Left renal pelvis (tissue), 4 donors: ENCODE results near the gene PDE2A. TPM values are rescaled to one million over a fixed set of nuclear protein-coding genes. Genes with fewer than 3 reads are reported as not detected.
A peak's percentile ranks its signal among the peaks of the same experiment; 100 is the strongest.

ENCODE experiments used
- DNase-seq, 4 donors: peaks; one replicate each; pipeline ENCODE4 v3.0.0-alpha.2; 2013; ENCODE audit warnings: low read depth in 4 of 4, low spot score in 3 of 4
- polyA plus RNA-seq, 4 donors: library from polyadenylated mRNA; unstranded; fragments of 120-200 nt; gene quantifications; one replicate each; pipeline ENCODE4 v1.2.1, GENCODE V29; 2013; ENCODE audit not compliant: insufficient read length in 4 of 4

Gene PDE2A
- polyA plus RNA-seq, 4 donors, result 10.4 to 16.3 (median 13.4) TPM

DNA sequence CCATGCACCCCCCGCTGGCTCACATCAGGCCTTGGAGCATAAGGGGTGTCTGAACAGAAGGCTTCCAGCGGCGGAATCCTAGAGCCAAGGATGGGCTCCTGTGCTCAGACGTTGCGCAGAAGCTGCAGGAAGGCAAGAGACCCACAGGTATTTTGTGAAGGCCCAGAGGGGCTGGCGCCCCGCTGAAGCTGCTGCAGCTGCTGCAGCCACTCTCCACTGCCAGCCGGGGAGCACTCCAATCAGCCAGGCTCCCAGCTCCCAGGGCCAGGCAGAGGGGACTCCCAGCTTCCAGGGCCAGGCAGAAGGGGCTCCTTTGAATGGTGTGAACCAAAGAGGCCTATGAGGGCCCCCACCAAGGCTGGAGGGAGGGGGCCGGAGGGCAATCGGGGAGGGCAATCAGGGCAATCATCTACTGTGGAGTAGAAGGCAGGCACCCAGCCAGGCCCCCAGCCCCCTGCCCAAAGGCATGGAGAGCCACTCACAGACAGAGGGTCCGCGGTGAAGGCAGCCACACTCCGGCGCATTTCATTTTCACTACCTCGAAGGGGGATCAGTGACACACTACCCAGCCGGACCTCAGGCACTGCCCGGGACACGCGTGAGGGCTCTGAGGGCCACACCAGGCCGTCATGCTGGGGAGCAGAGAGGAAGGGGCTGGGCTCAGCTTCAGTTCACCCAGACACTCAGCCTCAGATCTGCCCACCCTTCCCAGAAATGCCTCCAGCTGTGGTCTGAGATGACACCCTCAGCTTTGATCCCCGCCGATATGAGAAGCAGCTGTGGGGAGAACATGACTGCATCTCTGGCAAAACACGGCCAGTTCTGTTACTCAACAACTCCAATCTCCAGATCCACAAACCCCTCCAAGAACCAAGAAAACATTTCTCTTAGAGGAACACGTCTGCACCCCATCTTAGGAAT lies 11.6 kb upstream of the PDE2A start:
- DNase-seq, result peak in 1 of 4 donors; percentile 27

- no peak for DNase-seq
Observed at GRCh38 chr11:72684236-72684912, 10.2 kb upstream of the PDE2A start.

- no peak for DNase-seq
Observed at GRCh38 chr11:72683782-72684200, 9.6 kb upstream of the PDE2A start.

- no peak for DNase-seq
Observed at GRCh38 chr11:72682858-72683243, 8.6 kb upstream of the PDE2A start.

- DNase-seq, result no peak
Observed at GRCh38 chr11:72682238-72682857, 8.1 kb upstream of the PDE2A start.

DNA sequence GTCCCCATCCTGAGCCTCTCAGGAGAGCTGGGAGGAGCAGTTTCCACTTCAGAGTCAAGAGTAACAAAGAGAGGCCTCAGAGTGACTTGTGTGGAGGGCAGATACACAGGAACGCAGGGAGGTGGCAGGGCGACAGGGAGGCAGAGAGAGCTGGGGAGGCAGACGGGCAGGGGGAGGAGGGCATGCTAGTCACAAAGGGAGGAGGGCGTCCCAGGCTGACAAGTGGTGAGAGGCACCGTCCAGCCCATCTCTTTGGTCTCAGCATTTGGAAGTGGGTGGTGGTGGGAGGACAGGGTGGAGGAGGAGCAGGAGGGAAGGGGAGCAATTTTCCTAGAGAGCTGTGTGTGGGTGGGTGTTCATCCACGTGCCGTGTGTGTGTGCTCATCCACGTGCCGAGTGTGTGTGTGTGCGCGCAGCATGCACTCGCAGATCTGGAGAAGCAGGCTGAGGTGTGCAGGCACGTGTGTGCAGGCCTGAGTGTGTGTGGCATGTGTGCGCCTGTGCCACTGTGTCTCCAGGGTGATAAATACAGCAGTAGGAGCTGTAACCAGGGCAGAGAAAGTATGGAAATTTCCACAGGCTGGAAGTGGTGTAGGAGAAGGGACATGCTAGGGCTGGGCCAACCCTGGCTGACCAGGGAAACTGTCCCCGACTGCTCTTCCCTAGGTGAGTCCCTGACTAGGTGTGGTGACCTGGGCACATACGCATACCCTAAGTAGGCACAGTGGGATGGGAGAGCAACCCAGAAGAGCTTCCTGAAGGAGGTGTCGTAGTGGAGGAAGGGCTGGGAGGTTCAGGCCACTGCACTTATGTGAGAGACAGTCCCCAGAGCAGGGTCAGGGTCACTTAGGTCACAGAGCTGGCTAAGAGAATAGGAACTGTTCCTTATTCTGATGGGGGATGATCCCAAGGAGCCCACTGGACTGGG lies 7.3 kb upstream of the PDE2A start:
- no peak for DNase-seq

GRCh38 chr11:72680624-72681158 lies 6.5 kb upstream of the PDE2A start:
- no peak for DNase-seq

- no peak for DNase-seq
Observed at GRCh38 chr11:72679869-72680268, 5.6 kb upstream of the PDE2A start.

- no peak for DNase-seq
Observed at GRCh38 chr11:72678524-72678923, 4.3 kb upstream of the PDE2A start.

DNA sequence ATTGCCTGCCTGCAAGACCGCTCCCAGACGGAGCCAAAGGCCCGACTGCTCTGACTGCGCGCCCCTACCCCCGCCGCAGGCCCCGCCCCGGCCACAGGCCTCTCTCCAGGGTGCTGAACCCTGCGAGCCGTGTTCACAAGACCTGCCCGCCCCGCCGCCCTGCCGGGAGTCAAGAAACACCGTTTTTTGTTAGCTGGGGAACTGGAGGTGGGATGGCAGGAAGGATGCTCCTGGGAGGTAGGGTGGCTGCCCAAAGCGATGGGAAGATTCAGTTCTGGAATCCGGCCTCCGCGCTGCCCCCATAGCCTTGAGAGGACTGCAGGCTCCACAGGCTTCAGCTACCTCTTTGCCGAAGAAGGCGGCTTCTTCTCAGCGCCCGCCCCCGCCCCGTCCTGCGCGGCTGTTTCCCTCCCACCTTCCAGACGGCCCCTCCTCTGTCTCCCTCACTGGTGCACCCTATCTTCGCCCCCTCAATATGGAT lies 2.7 kb upstream of the PDE2A start:
- peak; percentile 19 to 65 (median 48) for DNase-seq

- DNase-seq, result no peak
Observed at GRCh38 chr11:72675221-72675620, 999 bp upstream of the PDE2A start.

- DNase-seq, result peak in 1 of 4 donors; percentile 35
Observed at GRCh38 chr11:72673284-72673942, 809 bp downstream of the PDE2A start.

GRCh38 chr11:72672597-72673238 lies 1.5 kb downstream of the PDE2A start:
- no peak for DNase-seq

DNA sequence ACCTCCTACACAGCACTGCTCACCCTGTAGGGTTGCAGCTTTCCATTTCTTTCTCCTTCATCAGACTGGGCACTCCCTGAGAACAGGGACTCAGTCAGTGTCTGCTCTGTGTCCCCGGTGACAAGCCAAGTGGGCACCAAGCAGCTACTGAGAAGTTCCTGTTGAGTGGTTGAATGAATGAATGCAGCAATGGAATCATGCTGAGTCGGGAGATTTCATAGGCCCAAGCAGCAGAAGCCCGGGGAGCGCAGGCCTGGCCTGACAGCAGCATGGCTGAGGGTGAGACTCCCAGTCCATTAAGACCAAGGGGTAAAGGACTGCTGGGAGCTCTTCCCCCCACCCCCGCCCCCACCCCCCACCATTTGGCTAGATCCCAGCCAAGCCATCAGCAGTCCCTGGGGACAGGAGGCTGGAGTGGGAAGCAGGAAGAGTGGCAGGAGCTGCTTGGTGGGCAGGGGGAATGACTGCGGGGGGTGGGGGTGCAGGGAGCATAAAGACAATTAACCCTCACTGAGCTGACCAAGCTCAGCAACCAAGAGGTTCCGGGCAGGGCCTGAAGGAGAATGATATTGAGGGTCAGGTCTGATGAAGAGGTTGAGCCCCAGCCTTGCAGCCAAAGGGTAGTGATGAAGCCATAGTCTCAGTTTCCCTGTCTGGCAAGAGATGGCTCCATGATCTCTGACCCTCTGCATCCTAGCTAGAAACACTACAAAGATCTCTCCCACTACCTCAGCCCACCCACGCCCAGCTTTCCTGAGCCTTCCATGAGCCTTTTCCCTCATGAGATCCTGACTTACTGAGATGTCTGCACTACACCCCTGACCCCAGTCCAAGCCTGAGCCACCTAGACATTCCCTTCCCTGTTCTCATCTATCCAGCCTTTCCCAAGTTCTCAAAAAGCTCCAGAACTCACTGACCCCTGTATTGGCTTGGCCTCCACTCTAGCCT lies 2.8 kb downstream of the PDE2A start:
- no peak for DNase-seq

GRCh38 chr11:72670041-72670440 lies 4.2 kb downstream of the PDE2A start:
- DNase-seq, result no peak

DNA sequence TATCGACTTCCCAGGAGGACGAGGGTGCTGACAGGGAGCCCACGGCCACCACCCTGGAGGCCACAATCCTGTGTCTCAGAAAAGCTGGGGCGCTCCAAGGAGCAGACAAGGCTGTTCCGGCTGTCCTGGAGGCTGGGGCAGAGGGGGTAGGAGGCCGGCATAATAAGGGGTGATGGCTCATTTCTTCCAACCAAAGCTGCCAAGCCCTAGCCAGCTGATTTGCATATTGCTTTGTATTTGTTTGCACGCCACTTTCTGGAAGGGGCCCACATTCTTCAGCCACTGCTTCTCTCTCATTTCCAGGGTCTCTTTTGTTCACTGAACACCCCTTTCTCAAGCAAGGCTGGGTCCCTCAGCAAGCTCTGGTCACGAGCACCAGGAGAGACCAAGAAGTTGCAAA lies 4.7 kb downstream of the PDE2A start:
- no peak for DNase-seq

DNA sequence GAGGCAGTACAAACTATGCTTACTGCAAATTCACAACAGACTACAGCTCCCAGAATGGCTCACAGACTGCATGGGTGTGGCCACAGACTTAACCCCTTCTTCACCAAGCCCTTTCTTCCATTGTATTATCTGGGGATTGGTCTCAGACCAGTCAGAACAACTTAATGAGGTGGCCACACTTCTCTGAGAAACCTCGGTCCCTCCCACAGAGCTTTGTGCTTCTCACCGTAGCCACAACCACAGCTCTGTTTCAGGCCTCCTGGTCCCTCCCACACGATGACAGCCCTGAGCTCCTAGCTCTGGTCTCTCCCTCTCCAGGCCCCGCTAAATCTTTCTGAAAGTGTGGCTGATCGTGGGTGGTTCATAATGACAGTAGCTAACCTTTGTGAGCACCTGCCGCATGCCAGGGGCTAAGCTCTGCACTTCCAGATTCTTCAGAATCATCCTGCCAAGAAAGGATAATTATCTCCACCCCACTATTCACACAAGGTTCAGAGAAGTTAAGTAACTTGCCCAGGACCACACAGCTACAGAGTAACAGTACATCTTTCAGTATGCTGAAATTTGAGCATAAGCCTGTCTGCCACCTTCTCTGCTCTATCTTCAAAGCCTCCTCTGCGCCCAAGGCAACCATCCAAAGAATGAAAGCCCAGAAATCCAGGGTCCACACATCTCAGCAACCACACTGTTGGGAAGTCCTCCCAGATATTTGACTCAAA lies 5.4 kb downstream of the PDE2A start:
- DNase-seq, result peak in 1 of 4 donors; percentile 17
